Heart left ventricle (tissue), 16 donors: Measurements from ENCODE around the gene SERPINE1. TPM values are rescaled to one million over a fixed set of nuclear protein-coding genes. Genes with fewer than 3 reads are reported as not detected.

Experiments
- ATAC-seq, 4 donors: fragments of 200-7000 bp; cut with Tn5 transposase; one replicate each; pipeline ENCODE4 v1.9.1; 2020 to 2022; ENCODE audit warnings: moderate library complexity in 4 of 4, mild to moderate bottlenecking in 3 of 4, moderate number of reproducible peaks in 1 of 4
- DNase-seq, 5 donors: peaks; one replicate each; pipeline ENCODE4 v3.0.0-alpha.2; 2020
- H3K27ac ChIP-seq, 12 donors: fragments of 200-600 bp; sonication (generic) in 4 of 12; one replicate each; pipeline versions ENCODE4 v1.5.0 to v1.8.0; 2016 to 2022; ENCODE audit warnings: mild to moderate bottlenecking in 2 of 12
- H3K27me3 ChIP-seq, 9 donors: fragments of 200-600 bp; sonication (generic) in 2 of 9; one replicate each; pipeline versions ENCODE4 v1.5.1 to v1.8.0; 2016 to 2022; ENCODE audit warnings: mild to moderate bottlenecking in 3 of 9
- H3K36me3 ChIP-seq, 9 donors: fragments of 200-600 bp; sonication (generic) in 2 of 9; one replicate each; pipeline versions ENCODE4 v1.5.0 to v1.8.0; 2018 to 2022; ENCODE audit warnings: mild to moderate bottlenecking in 2 of 9
- H3K4me1 ChIP-seq, 12 donors: fragments of 200-600 bp; sonication (generic) in 4 of 12; one replicate each; pipeline versions ENCODE4 v1.5.0 to v1.8.0; 2016 to 2022; ENCODE audit warnings: mild to moderate bottlenecking in 3 of 12
- H3K4me3 ChIP-seq, 12 donors: fragments of 200-600 bp; sonication (generic) in 4 of 12; one replicate each; pipeline versions ENCODE4 v1.5.0 to v1.8.0; 2017 to 2022; ENCODE audit warnings: mild to moderate bottlenecking in 9 of 12, moderate library complexity in 4 of 12
- H3K9me3 ChIP-seq, 12 donors: fragments of 200-600 bp; sonication (generic) in 4 of 12; one replicate each; pipeline versions ENCODE4 v1.5.0 to v1.8.0; 2016 to 2022; ENCODE audit warnings: mild to moderate bottlenecking in 1 of 12
- POLR2A ChIP-seq, 2 donors: fragments of 450-650 bp; IDR thresholded peaks; one replicate each; pipeline ENCODE4 v1.6.1; 2017; ENCODE audit warnings: antibody characterized with exemption in 2 of 2, mild to moderate bottlenecking in 2 of 2, moderate library complexity in 2 of 2
- WGBS, 4 donors: extraction: QIAGEN DNeasy Blood & Tissue Kit in 2 of 4; methylation state at CpG; one replicate each; pipeline versions ENCODE4 v1.1.5 to v1.1.7; 2013 to 2018; 5-methylcytosine and 5-hydroxymethylcytosine counted together
- intact Hi-C, 10 donors: fragments of 100-400 bp; cut with DNase I; formaldehyde crosslinking; loops; one replicate each; pipeline versions ENCODE4 v1.11.1 to v1.14.2; 2022
- polyA plus RNA-seq, 2 donors: library from polyadenylated mRNA; stranded (reverse); fragments of 200-250 nt; gene quantifications; one replicate each; pipeline ENCODE4 v1.2.3, GENCODE V29; 2013
- total RNA-seq, 9 donors: library from RNA; depleted of rRNA in 2 of 9; stranded (reverse); fragments of >200 nt in 2 of 9; fragmentation: NEBNext Ultra II Directional in 3 of 9; extraction: Animal tissue kit (Norgen Biotek cat#: 25700) in 3 of 9; gene quantifications; one replicate each; pipeline versions ENCODE4 v1.1.0 to v1.2.4, GENCODE V29; 2016 to 2023
- TF ChIP-seq, protein P1 (sequence below), 12 donors: fragments of 200-600 bp; sonication (generic) in 4 of 12; IDR thresholded peaks; one replicate each; pipeline versions ENCODE4 v1.5.0 to v1.8.0; 2018 to 2022; ENCODE audit warnings: antibody characterized with exemption in 12 of 12, mild to moderate bottlenecking in 5 of 12
- donor health status: ischemic (EF 13 %, LVEDD 7.1; RV severe dilation, severe dysfunction).
- donor health status: healthy with polysubstance abuse.
- donor health status: DM: no; HTN: yes; CAD: no.
- donor health status: DM: no; HTN: no; CAD: no.
- donor health status: ischemic (EF 25% LVEDD 6.9; RV normal size, moderate dysfunction).
- donor health status: ischemic (EF 25% LVEDD 5.7; RV mildly dilated, moderate dysfunction).
- donor health status: healthy.
- donor health status: DM: yes; HTN: yes; CAD: no.
- donor health status: ischemic (EF 35%, LVEDD 5.7; RV mildly dilated, moderate dysfunction).
- donor health status: nonischemic (EF 11% LVEDD 7.7; RV severe dilation, severe dysfunction).
- donor health status: DM: yes; HTN: yes; CAD: no.
- donor health status: PGD.
- donor health status: ischemic (EF 29% LVEDD 5.4; RV normal size, mild dysfunction).
- donor health status: nonischemic (EF 23%, LVEDD 6.1; RV moderate dilation, normal function).

Gene SERPINE1
- total and polyA plus RNA-seq, 11 donors = 1.3 to 595 (median 13.9) TPM

DNA sequence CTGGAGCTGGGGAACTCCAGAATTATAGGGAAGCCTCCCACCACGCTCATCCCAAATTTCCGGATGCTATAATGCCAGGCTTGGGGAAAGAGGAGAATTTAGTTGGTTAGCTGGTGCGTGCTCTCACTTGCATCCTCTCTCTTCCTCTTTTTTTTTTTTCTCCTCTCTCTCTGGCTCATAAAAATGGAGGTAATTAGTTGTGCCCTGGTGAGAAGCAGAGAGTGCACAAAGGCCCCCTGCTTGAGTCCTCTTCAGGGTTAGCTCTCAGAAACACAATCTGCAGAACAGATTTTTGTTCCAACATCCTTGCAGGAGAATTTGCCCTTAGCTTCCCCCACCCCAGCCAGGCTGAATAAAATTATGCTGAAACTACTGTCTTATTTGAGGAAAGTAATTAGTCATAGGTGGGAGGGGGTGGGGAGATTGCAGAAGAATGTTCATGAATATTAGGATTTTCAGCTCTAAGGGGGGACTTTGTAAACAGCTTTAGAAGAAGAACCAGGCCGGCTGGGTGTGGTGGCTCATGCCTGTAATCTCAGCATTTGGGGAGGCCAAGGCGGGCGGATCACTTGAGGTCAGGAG lies 7.6 kb downstream of the SERPINE1 start:
- no peak for TF ChIP-seq POLR2A (IDR thresholded peaks at IDR 0.05)
- TF ChIP-seq, protein P1, sequence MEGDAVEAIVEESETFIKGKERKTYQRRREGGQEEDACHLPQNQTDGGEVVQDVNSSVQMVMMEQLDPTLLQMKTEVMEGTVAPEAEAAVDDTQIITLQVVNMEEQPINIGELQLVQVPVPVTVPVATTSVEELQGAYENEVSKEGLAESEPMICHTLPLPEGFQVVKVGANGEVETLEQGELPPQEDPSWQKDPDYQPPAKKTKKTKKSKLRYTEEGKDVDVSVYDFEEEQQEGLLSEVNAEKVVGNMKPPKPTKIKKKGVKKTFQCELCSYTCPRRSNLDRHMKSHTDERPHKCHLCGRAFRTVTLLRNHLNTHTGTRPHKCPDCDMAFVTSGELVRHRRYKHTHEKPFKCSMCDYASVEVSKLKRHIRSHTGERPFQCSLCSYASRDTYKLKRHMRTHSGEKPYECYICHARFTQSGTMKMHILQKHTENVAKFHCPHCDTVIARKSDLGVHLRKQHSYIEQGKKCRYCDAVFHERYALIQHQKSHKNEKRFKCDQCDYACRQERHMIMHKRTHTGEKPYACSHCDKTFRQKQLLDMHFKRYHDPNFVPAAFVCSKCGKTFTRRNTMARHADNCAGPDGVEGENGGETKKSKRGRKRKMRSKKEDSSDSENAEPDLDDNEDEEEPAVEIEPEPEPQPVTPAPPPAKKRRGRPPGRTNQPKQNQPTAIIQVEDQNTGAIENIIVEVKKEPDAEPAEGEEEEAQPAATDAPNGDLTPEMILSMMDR (IDR thresholded peaks at IDR 0.05) = no peak
- intact Hi-C loops = loop anchor here in 2 of 10 donors (2.0 to 10.0 kb wide), 2 partner anchors 40 to 240 kb away; partner anchors contain the start of gene ACHE (in 1 of the 2)
- no peak for ATAC-seq
- Histone ChIP-seq H3K27me3 (no peaks in the 10 kb centered on the region), H3K9me3 (no peaks in the 10 kb centered on the region), H3K4me3 (no peak overlapping the region), H3K36me3 (peaks cover 0 to 41% (median 11%) of the 10 kb centered on the region in 9 donors), H3K27ac (no peak overlapping the region), H3K4me1 (peaks cover 0 to 21% (median 10%) of the 10 kb centered on the region in 12 donors)
- no peak for DNase-seq
- 89 to 94% (median 91%) methylated on average over 6 of the region's 6 CpGs for WGBS, 4 donors

DNA sequence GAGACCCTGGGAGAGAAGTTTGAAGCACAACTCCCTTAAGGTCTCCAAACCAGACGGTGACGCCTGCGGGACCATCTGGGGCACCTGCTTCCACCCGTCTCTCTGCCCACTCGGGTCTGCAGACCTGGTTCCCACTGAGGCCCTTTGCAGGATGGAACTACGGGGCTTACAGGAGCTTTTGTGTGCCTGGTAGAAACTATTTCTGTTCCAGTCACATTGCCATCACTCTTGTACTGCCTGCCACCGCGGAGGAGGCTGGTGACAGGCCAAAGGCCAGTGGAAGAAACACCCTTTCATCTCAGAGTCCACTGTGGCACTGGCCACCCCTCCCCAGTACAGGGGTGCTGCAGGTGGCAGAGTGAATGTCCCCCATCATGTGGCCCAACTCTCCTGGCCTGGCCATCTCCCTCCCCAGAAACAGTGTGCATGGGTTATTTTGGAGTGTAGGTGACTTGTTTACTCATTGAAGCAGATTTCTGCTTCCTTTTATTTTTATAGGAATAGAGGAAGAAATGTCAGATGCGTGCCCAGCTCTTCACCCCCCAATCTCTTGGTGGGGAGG lies 10.8 kb downstream of the SERPINE1 start:
- ATAC-seq = peak in 1 of 4 donors; percentile 1
- peaks cover 0 to 30% (median 0%) of the 10 kb centered on the region in 9 donors for H3K36me3 ChIP-seq
- no peak for DNase-seq
- TF ChIP-seq POLR2A (IDR thresholded peaks at IDR 0.05) = no peak
- TF ChIP-seq, protein P1 (IDR thresholded peaks at IDR 0.05) = no peak
- peak overlapping the region in 7 of 12 donors; percentile 41 to 76 (median 55) for H3K27ac ChIP-seq
- H3K4me3 ChIP-seq = peak overlapping the region in 3 of 12 donors; percentile 0 to 15 (median 4)
- H3K27me3 ChIP-seq = no peaks in the 10 kb centered on the region
- no peaks in the 10 kb centered on the region for H3K9me3 ChIP-seq
- H3K4me1 ChIP-seq = peaks cover 0 to 21% (median 10%) of the 10 kb centered on the region in 12 donors
- intact Hi-C loops = loop anchor here in 9 of 10 donors (1.0 to 10.0 kb wide), 7 partner anchors 40 to 245 kb away; partner anchors contain the start of gene ACHE (in 3 of the 9)
- 56 to 89% (median 66%) methylated on average over 6 to 9 of the region's 9 CpGs for WGBS, 4 donors

DNA sequence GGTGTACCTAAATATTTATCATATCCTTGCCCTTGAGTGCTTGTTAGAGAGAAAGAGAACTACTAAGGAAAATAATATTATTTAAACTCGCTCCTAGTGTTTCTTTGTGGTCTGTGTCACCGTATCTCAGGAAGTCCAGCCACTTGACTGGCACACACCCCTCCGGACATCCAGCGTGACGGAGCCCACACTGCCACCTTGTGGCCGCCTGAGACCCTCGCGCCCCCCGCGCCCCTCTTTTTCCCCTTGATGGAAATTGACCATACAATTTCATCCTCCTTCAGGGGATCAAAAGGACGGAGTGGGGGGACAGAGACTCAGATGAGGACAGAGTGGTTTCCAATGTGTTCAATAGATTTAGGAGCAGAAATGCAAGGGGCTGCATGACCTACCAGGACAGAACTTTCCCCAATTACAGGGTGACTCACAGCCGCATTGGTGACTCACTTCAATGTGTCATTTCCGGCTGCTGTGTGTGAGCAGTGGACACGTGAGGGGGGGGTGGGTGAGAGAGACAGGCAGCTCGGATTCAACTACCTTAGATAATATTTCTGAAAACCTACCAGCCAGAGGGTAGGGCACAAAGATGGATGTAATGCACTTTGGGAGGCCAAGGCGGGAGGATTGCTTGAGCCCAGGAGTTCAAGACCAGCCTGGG lies 11.4 kb downstream of the SERPINE1 start:
- TF ChIP-seq, protein P1 (IDR thresholded peaks at IDR 0.05) = peak; percentile 72 to 89 (median 84)
- no peak for TF ChIP-seq POLR2A (IDR thresholded peaks at IDR 0.05)
- peak overlapping the region in 3 of 12 donors; percentile 0 to 15 (median 4) for H3K4me3 ChIP-seq
- 5 to 7% (median 6%) methylated on average over 15 to 16 of the region's 16 CpGs for WGBS, 4 donors

DNA sequence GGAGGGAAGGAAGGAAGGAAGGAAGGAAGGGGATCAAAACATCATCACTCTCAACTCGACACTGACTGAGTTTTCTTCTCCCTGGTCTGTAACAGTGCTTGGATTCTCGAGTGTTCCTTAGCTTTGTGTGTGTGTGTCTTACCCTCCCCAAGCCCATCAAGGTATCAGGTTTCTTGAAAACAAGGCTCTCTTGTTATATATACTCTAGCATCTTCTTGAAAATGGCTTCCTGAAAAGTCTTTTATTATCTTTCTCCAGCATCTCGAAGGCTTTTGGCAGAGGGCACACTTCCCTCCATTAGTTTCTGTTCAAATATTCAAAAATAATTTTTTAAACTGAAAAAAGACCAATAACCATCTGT lies 13.4 kb downstream of the SERPINE1 start:
- intact Hi-C loops = loop anchor here in 5 of 10 donors (5.0 to 10.0 kb wide), 4 partner anchors 52 to 246 kb away; partner anchors contain the start of gene ACHE (in 1 of the 5)
- no peak for TF ChIP-seq POLR2A (IDR thresholded peaks at IDR 0.05)
- TF ChIP-seq, protein P1 (IDR thresholded peaks at IDR 0.05) = no peak
- DNase-seq (no peak), ATAC-seq (no peak)
- H3K27ac ChIP-seq = no peak overlapping the region
- H3K4me1 ChIP-seq = peaks cover 0 to 29% (median 12%) of the 10 kb centered on the region in 12 donors
- H3K27me3 ChIP-seq = no peaks in the 10 kb centered on the region
- no peaks in the 10 kb centered on the region for H3K9me3 ChIP-seq
- H3K36me3 ChIP-seq = peaks cover 0 to 16% (median 0%) of the 10 kb centered on the region in 9 donors
- 33 to 40% (median 37%) methylated on average over 3 of the region's 3 CpGs for WGBS, 4 donors
- no peak overlapping the region for H3K4me3 ChIP-seq

More for the DNA sequence above, 11.4 kb downstream of the SERPINE1 start:
- peaks cover 0 to 21% (median 10%) of the 10 kb centered on the region in 12 donors for H3K4me1 ChIP-seq
- no peaks in the 10 kb centered on the region for H3K27me3 ChIP-seq
- DNase-seq (peak in 4 of 5 donors; percentile 66 to 91 (median 82)), ATAC-seq (peak; percentile 68 to 93 (median 92))
- peak overlapping the region in 7 of 12 donors; percentile 41 to 76 (median 55) for H3K27ac ChIP-seq
- intact Hi-C loops = loop anchor here in 8 of 10 donors (1.0 to 10.0 kb wide), 7 partner anchors 41 to 246 kb away; partner anchors contain the start of gene ACHE (in 3 of the 8)
- no peaks in the 10 kb centered on the region for H3K9me3 ChIP-seq
- H3K36me3 ChIP-seq = peaks cover 0 to 26% (median 0%) of the 10 kb centered on the region in 9 donors
